ENCODE data around the gene ALKBH5.

- no peak for TF ChIP-seq POLR2A (IDR thresholded peaks at IDR 0.05)
- no peak for TF ChIP-seq CTCF (IDR thresholded peaks at IDR 0.05)
Measured at GRCh38 chr17:18237461-18237860, 53.8 kb downstream of the ALKBH5 start.

All from heart left ventricle (tissue), 13 donors.